Measurements from ENCODE around the gene CLEC4D. TPM values are rescaled to one million over a fixed set of nuclear protein-coding genes. Genes with fewer than 3 reads are reported as not detected.

Gene CLEC4D
- total RNA-seq, 1 experiment from 2014 or later: 0.42 TPM

DNA sequence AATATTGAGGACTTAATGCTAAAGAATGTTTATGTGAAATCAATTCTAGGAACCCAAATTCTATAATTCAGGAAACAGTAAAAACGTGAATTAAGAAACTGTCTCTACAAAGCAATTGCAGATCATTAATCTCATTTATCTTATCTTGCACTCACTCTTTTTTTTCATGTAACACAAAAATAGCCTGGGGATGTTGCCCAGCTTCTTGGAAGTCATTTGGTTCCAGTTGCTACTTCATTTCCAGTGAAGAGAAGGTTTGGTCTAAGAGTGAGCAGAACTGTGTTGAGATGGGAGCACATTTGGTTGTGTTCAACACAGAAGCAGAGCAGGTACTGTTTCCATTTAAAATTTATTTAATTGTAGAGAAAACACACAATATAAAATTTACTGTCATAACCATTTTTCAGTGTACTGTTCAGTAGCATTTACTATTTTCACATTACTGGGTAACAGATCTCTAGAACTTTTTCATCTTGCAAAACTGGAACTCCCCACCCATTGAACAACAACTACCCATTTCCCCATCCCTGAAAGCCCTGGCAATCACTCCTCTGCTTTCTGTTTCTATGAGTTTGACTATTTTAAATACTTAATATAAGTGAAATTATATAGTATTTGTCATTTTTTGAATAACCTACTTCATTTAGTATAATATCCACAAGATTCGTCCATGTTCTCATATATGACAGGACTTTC, 47.9 kb upstream of the CLEC4D start:
- no peaks in the 10 kb centered on the region for H3K27me3 Mint-ChIP-seq (ENCODE audit: low read depth)
- Histone ChIP-seq H3K79me2 (ENCODE audit: insufficient read depth, low read length) (no peaks in the 10 kb centered on the region), H2AK5ac (ENCODE audit: insufficient read length, low read length) (no peak overlapping the region), H2BK5ac (ENCODE audit: insufficient read length, low read length) (no peak overlapping the region), H3K4ac (ENCODE audit: low read depth, low read length) (no peak overlapping the region), H3K79me1 (ENCODE audit: insufficient read depth, low read depth, low read length, poor library complexity, severe bottlenecking) (no peaks in the 10 kb centered on the region), H3K18ac (ENCODE audit: insufficient read length, low read depth, low read length) (no peak overlapping the region), H4K8ac (replicated peaks; ENCODE audit: insufficient read length, low read depth, low read length) (no peak overlapping the region), H3T11ph (ENCODE audit: low read length) (no peak overlapping the region), H3K23me2 (ENCODE audit: insufficient read length, low read depth, low read length, poor library complexity, severe bottlenecking) (no peaks in the 10 kb centered on the region), H2BK12ac (ENCODE audit: insufficient read length, low read depth, low read length) (no peak overlapping the region), H3K27me3 (ENCODE audit: insufficient read depth, low read length) (no peaks in the 10 kb centered on the region), H4K20me1 (ENCODE audit: control insufficient read depth, insufficient read depth, insufficient read length) (no peaks in the 10 kb centered on the region), H2BK20ac (ENCODE audit: low read depth, low read length, poor library complexity, severe bottlenecking) (no peak overlapping the region), H3K14ac (ENCODE audit: insufficient read depth, low read length) (no peak overlapping the region), H2BK120ac (ENCODE audit: low read depth, low read length, poor library complexity, severe bottlenecking) (no peak overlapping the region), H4K5ac (ENCODE audit: insufficient read length, low read depth, low read length) (no peak overlapping the region), H3K27ac (ENCODE audit: insufficient read length, low read depth, low read length) (no peak overlapping the region), H3K4me2 (ENCODE audit: insufficient read depth, insufficient read length, low read length) (no peak overlapping the region), H3K9ac (ENCODE audit: extremely low read depth, insufficient read length, low read length) (no peak overlapping the region), H3K56ac (ENCODE audit: insufficient read length, low read depth, low read length) (no peak overlapping the region), H2AFZ (ENCODE audit: low read length) (no peak overlapping the region), H3K23ac (ENCODE audit: insufficient read length, low read depth, low read length) (no peak overlapping the region), H4K91ac (ENCODE audit: insufficient read length, low read depth, low read length) (no peak overlapping the region), H3K4me1 (ENCODE audit: insufficient read depth, low read length) (no peaks in the 10 kb centered on the region), H3K9me3 (ENCODE audit: control insufficient read depth, low read depth, low read length) (no peaks in the 10 kb centered on the region), H2BK15ac (ENCODE audit: low read depth, low read length) (no peak overlapping the region)
- peaks cover 0 to 24% (median 17%) of the 10 kb centered on the region in 3 experiments; a peak in 5 of 7 replicates for H3K36me3 Mint-ChIP-seq (ENCODE audit: insufficient read depth in 1 of 3, low read depth in 3 of 3)
- H3K4me3 Mint-ChIP-seq: no peak overlapping the region
- H3K9me3 Mint-ChIP-seq: peaks cover 13 to 18% of the 10 kb centered on the region in 2 experiments; a peak in 4 of 5 replicates
- no peak overlapping the region for H3K27ac Mint-ChIP-seq
- TF ChIP-seq, protein P1, sequence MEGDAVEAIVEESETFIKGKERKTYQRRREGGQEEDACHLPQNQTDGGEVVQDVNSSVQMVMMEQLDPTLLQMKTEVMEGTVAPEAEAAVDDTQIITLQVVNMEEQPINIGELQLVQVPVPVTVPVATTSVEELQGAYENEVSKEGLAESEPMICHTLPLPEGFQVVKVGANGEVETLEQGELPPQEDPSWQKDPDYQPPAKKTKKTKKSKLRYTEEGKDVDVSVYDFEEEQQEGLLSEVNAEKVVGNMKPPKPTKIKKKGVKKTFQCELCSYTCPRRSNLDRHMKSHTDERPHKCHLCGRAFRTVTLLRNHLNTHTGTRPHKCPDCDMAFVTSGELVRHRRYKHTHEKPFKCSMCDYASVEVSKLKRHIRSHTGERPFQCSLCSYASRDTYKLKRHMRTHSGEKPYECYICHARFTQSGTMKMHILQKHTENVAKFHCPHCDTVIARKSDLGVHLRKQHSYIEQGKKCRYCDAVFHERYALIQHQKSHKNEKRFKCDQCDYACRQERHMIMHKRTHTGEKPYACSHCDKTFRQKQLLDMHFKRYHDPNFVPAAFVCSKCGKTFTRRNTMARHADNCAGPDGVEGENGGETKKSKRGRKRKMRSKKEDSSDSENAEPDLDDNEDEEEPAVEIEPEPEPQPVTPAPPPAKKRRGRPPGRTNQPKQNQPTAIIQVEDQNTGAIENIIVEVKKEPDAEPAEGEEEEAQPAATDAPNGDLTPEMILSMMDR (conservative IDR thresholded peaks at IDR 0.05): no peak
- peaks cover 14 to 19% of the 10 kb centered on the region in 2 experiments for H3K4me1 Mint-ChIP-seq
- no peak for DNase-seq
- no CpG with 5 or more reads among the region's 2 CpGs for WGBS (ENCODE audit: extremely low coverage, insufficient read length, low lambda C conversion rate)
